Osteoblast (primary cell): Measurements from ENCODE around the gene TRMU. TPM values are rescaled to one million over a fixed set of nuclear protein-coding genes. Genes with fewer than 3 reads are reported as not detected.

Experiments
- DNase-seq: peaks from one replicate; pipeline ENCODE4 v3.0.0; 2011; ENCODE audit warnings: low spot score, mixed read lengths; ENCODE audit not compliant: insufficient read length; ENCODE audit errors: missing footprints
- H2AFZ ChIP-seq: 2 replicates; pipeline ENCODE4 v1.6.0; 2011; ENCODE audit warnings: mild to moderate bottlenecking, low read length
- H3K27ac ChIP-seq: 2 replicates; pipeline ENCODE4 v1.5.1; 2011; ENCODE audit warnings: mild to moderate bottlenecking, low read depth, low read length, moderate library complexity
- H3K27me3 ChIP-seq: 2 replicates; pipeline ENCODE4 v1.6.0; 2012; ENCODE audit warnings: mild to moderate bottlenecking, control low read depth, inconsistent platforms, low read length, moderate library complexity; ENCODE audit not compliant: insufficient read depth
- H3K36me3 ChIP-seq: 2 replicates; pipeline ENCODE4 v1.5.1; 2011; ENCODE audit warnings: mild to moderate bottlenecking, low read length, control low read depth, moderate library complexity; ENCODE audit not compliant: insufficient read depth
- H3K4me1 ChIP-seq: 2 replicates; pipeline ENCODE4 v1.5.1; 2011; ENCODE audit warnings: mild to moderate bottlenecking, low read length, control low read depth, moderate library complexity; ENCODE audit not compliant: insufficient read depth
- H3K4me2 ChIP-seq: 2 replicates; pipeline ENCODE4 v1.6.0; 2011; ENCODE audit warnings: mild to moderate bottlenecking, low read length; ENCODE audit not compliant: insufficient read depth
- H3K4me3 ChIP-seq: fragments of 200-600 bp; sonication (generic); 3 replicates; pipeline ENCODE4 v1.5.1; 2012; ENCODE audit warnings: mild to moderate bottlenecking, low read length, inconsistent platforms; ENCODE audit not compliant: insufficient read depth
- H3K79me2 ChIP-seq: 2 replicates; pipeline ENCODE4 v1.6.0; 2012; ENCODE audit warnings: mild to moderate bottlenecking, low read length, control low read depth, inconsistent platforms; ENCODE audit not compliant: insufficient read depth
- H3K9me3 ChIP-seq: 2 replicates; pipeline ENCODE4 v1.5.1; 2011; ENCODE audit warnings: low read depth, low read length, control low read depth
- H4K20me1 ChIP-seq: 2 replicates; pipeline ENCODE4 v1.6.0; 2012; ENCODE audit warnings: mild to moderate bottlenecking, low read length, control low read depth; ENCODE audit not compliant: insufficient read depth
- total RNA-seq: library from RNA; depleted of rRNA; stranded (reverse); fragments of >200 nt; gene quantifications from 2 replicates; pipeline ENCODE4 v1.2.3, GENCODE V29; 2012
- TF ChIP-seq, protein P1 (sequence below): IDR thresholded peaks from 2 replicates; pipeline ENCODE4 v1.5.1; 2011; ENCODE audit warnings: mild to moderate bottlenecking, low read depth, low read length, moderate library complexity; ENCODE audit errors: extremely low read depth

TRMU gene
- total RNA-seq, 1 donor = 22.1 TPM

DNA sequence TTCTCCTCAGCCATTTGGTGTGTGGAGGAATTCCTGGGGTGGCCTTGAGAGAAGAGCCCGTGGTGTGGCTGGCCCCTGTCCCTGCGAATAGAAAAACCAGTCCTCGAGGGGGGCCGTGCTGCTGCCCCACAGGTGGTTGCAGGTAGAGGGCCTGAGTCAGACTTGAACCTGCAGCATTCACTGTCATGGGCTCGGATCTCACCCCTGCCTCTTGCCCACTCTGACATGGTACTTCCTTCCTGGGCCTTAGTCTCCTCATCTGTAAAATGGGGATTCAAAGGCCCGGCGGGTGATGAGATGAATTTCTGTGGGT is 19.4 kb downstream of the TRMU start:
- TF ChIP-seq, protein P1, sequence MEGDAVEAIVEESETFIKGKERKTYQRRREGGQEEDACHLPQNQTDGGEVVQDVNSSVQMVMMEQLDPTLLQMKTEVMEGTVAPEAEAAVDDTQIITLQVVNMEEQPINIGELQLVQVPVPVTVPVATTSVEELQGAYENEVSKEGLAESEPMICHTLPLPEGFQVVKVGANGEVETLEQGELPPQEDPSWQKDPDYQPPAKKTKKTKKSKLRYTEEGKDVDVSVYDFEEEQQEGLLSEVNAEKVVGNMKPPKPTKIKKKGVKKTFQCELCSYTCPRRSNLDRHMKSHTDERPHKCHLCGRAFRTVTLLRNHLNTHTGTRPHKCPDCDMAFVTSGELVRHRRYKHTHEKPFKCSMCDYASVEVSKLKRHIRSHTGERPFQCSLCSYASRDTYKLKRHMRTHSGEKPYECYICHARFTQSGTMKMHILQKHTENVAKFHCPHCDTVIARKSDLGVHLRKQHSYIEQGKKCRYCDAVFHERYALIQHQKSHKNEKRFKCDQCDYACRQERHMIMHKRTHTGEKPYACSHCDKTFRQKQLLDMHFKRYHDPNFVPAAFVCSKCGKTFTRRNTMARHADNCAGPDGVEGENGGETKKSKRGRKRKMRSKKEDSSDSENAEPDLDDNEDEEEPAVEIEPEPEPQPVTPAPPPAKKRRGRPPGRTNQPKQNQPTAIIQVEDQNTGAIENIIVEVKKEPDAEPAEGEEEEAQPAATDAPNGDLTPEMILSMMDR = no peak
- Histone ChIP-seq H4K20me1 (peaks cover 35% of the 10 kb centered on the region), H2AFZ (no peak overlapping the region), H3K36me3 (peaks cover 39% of the 10 kb centered on the region), H3K4me1 (no peaks in the 10 kb centered on the region), H3K4me2 (no peak overlapping the region), H3K27me3 (no peaks in the 10 kb centered on the region), H3K79me2 (no peaks in the 10 kb centered on the region), H3K9me3 (no peaks in the 10 kb centered on the region), H3K4me3 (no peak overlapping the region), H3K27ac (no peak overlapping the region)
- no peak for DNase-seq

DNA sequence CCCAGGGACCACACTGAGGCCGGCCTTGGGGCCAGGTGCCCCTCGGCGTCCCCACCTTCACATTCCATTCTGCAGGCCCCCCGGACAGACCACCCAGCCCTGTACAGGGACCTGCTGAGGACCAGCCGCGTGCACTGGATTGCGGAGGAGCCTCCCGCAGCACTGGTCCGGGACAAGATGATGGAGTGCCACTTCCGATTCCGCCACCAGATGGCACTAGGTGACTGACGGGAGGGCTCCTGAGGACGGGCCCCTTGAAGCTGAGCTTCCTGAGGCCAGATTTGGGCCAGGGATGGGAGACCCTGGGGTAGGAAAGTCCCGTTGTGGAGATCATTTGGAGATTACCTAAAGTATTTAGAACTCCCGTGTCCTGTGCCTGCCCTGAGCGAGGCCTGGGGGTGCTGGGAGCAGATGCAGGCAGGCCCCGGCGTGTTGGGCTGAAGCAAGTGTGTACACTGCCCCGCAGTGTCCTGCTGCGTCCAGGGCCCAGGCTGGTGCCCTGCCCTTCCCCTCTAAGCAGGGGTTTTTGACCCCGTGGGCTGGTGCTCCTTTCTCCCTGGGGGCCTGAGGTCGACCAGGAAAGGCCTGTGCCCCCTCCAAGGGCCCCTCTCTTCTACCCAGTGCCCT is 20.0 kb downstream of the TRMU start:
- H3K4me3 ChIP-seq = no peak overlapping the region
- H4K20me1 ChIP-seq = peaks cover 31% of the 10 kb centered on the region
- DNase-seq = peak; percentile 97
- H3K4me2 ChIP-seq = no peak overlapping the region
- H3K4me1 ChIP-seq = no peaks in the 10 kb centered on the region
- no peak overlapping the region for H2AFZ ChIP-seq
- no peak overlapping the region for H3K27ac ChIP-seq
- no peaks in the 10 kb centered on the region for H3K9me3 ChIP-seq
- peaks cover 34% of the 10 kb centered on the region for H3K36me3 ChIP-seq
- TF ChIP-seq, protein P1 = peak; percentile 76
- no peaks in the 10 kb centered on the region for H3K79me2 ChIP-seq
- H3K27me3 ChIP-seq = no peaks in the 10 kb centered on the region

DNA sequence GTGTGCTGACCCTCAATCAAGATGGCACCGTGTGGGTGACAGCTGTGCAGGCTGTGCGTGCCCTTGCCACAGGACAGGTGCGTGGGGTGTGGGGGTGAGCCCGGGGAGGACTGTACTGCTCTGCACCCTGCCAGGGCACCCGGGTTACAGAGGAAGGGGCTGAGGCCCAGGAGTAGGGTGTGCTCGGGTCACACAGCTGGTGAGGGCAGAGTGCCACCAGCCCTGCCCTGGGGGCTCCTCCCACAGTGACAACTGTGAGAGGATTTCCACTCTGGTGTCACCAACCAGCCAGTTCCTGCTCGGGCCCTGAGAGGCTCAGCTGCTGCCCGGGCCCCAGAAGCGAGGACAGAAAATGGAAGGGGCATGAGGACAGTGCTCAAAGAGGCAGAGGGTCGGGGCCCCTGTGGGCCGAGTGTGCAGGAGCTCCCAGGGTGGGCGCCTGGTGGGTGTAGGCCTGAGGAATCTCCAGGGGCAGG is 20.5 kb downstream of the TRMU start:
- no peaks in the 10 kb centered on the region for H3K79me2 ChIP-seq
- H3K4me3 ChIP-seq = no peak overlapping the region
- H3K36me3 ChIP-seq = peaks cover 28% of the 10 kb centered on the region
- no peaks in the 10 kb centered on the region for H3K9me3 ChIP-seq
- TF ChIP-seq, protein P1 = no peak
- no peaks in the 10 kb centered on the region for H3K27me3 ChIP-seq
- no peak overlapping the region for H3K27ac ChIP-seq
- H3K4me1 ChIP-seq = no peaks in the 10 kb centered on the region
- H4K20me1 ChIP-seq = peaks cover 30% of the 10 kb centered on the region
- no peak overlapping the region for H3K4me2 ChIP-seq
- DNase-seq = no peak
- H2AFZ ChIP-seq = no peak overlapping the region

DNA sequence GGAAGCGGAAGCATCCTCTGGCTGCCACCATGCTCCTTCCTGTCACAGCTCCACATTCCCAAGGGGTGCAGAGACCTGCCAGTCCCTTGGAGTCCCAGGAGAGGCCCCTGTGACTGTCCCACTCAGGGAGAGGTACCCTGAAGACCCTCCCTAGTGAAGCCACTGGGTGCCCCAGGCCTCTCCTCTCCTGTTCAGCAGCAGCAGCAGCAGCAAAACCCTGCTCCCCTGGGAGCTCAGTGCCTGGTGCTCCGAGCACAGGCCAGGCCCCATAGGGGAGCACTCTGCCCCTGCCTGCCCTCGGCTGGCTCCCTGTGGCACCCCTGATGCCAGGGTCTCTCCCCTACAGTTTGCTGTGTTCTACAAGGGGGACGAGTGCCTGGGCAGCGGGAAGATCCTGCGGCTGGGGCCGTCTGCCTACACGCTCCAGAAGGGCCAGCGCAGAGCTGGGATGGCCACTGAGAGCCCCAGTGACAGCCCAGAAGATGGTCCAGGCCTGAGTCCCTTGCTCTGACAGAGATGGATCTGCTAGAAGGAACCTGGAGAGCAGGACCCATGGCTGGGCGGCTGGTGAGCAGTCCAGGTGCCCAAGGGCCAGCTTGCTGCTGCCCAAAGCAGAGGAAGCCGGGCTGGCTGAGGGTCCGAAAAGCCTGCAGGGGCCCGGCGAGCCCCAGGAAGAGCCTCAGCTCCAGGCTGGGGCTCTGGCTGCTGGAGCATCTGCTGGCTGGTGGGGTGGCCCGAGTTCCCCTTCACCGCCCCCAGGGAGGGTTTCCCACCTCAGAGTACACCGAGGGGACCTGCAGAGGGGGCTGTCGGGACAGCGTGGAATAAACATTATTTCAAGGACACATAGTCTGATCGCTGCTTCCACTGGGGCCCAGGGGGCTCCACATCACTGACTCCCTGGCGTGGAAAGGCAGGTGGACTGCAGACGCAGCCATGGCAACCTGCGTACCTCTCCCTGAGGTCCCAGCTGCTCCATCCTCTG is 21.3 kb downstream of the TRMU start:
- H4K20me1 ChIP-seq = peaks cover 30% of the 10 kb centered on the region
- no peaks in the 10 kb centered on the region for H3K79me2 ChIP-seq
- TF ChIP-seq, protein P1 = no peak
- H3K4me1 ChIP-seq = no peaks in the 10 kb centered on the region
- H3K4me2 ChIP-seq = no peak overlapping the region
- DNase-seq = no peak
- no peaks in the 10 kb centered on the region for H3K9me3 ChIP-seq
- peaks cover 6% of the 10 kb centered on the region for H3K27me3 ChIP-seq
- H3K36me3 ChIP-seq = peaks cover 26% of the 10 kb centered on the region
- no peak overlapping the region for H2AFZ ChIP-seq
- H3K27ac ChIP-seq = no peak overlapping the region
- no peak overlapping the region for H3K4me3 ChIP-seq
